Mammary epithelial cell (primary cell): ENCODE results near the gene ABAT.

ENCODE experiments used
- CTCF ChIP-seq, 2 donors: IDR thresholded peaks in 1 of 2; conservative IDR thresholded peaks in 1 of 2; 2 replicates each; pipeline ENCODE4 v1.5.1; 2011 to 2012; ENCODE audit warnings: inconsistent platforms in 2 of 2, low read length in 2 of 2, mild to moderate bottlenecking in 2 of 2, control low read depth in 1 of 2, low read depth in 1 of 2; ENCODE audit not compliant: insufficient read depth in 1 of 2; ENCODE audit errors: extremely low read depth in 1 of 2
- EZH2 ChIP-seq: IDR thresholded peaks from 2 replicates; pipeline ENCODE4 v1.6.1; 2012; ENCODE audit warnings: low read length, inconsistent platforms, borderline replicate concordance

GRCh38 chr16:8832717-8833105, 158.3 kb downstream of the ABAT start:
- TF ChIP-seq CTCF (conservative IDR thresholded peaks at IDR 0.05 in 1 of 2, IDR thresholded peaks at IDR 0.05 in 1 of 2; ENCODE audit: extremely low read depth in 1 of 2, insufficient read depth in 1 of 2, low read depth in 1 of 2, low read length in 2 of 2): no peak
- TF ChIP-seq EZH2: no peak
